HepG2 (cell line): ENCODE results near the gene DSCAML1. TPM values are rescaled to one million over a fixed set of nuclear protein-coding genes. Genes with fewer than 3 reads are reported as not detected.

Experiments
- ARID3A ChIP-seq: IDR thresholded peaks from 2 replicates; pipeline ENCODE4 v1.6.1; 2012; ENCODE audit warnings: low read depth, low read length, improper control_type of control experiment
- ETV6 ChIP-seq: sonication (generic); formaldehyde crosslinking; conservative IDR thresholded peaks from 2 replicates; pipeline ENCODE4 v1.4.0; 2020; ENCODE audit warnings: missing genetic modification reagents
- HNRNPLL ChIP-seq: fragments of 200-400 bp; formaldehyde crosslinking; IDR thresholded peaks from 2 replicates; pipeline ENCODE4 v1.6.1; 2017; ENCODE audit warnings: mild to moderate bottlenecking, low read depth, low read length; ENCODE audit not compliant: poor library complexity, severe bottlenecking
- NKX3-1 ChIP-seq: sonication (generic); formaldehyde crosslinking; IDR thresholded peaks from 2 replicates; pipeline ENCODE4 v1.5.0; 2020; ENCODE audit warnings: missing genetic modification reagents
- SAP130 ChIP-seq: IDR thresholded peaks from 2 replicates; pipeline ENCODE4 v1.6.1; 2016; ENCODE audit warnings: low read depth
- TOPORS ChIP-seq: sonication (generic); formaldehyde crosslinking; IDR thresholded peaks from 2 replicates; pipeline ENCODE4 v1.8.0; 2023; ENCODE audit warnings: mild to moderate bottlenecking, missing genetic modification reagents
- ZBTB20 ChIP-seq: sonication (generic); formaldehyde crosslinking; IDR thresholded peaks from 2 replicates; pipeline ENCODE4 v1.8.1; 2023; ENCODE audit warnings: missing genetic modification reagents, low read depth, mild to moderate bottlenecking, borderline replicate concordance
- ZFP1 ChIP-seq: IDR thresholded peaks from 2 replicates; pipeline ENCODE4 v1.6.1; 2016
- ZNF484 ChIP-seq: sonication (generic); formaldehyde crosslinking; IDR thresholded peaks from 2 replicates; pipeline ENCODE4 v1.5.1; 2020; ENCODE audit warnings: mild to moderate bottlenecking, low read depth, missing genetic modification reagents, borderline replicate concordance
- ZNF546 ChIP-seq: sonication (generic); formaldehyde crosslinking; conservative IDR thresholded peaks from 2 replicates; pipeline ENCODE4 v1.8.1; 2023; ENCODE audit warnings: mild to moderate bottlenecking, missing genetic modification reagents
- ZNF773 ChIP-seq: sonication (generic); formaldehyde crosslinking; IDR thresholded peaks from 2 replicates; pipeline ENCODE4 v1.4.0; 2020; ENCODE audit warnings: missing genetic modification reagents, borderline replicate concordance
- polyA plus RNA-seq, 8 experiments: library from polyadenylated mRNA; depleted of rRNA in 3 of 8; stranded (reverse) in 7 of 8; unstranded in 1 of 8; fragments of >200 nt; fragmentation: Illumina TruSeq in 4 of 8; extraction: Trizol in 4 of 8; gene quantifications; 2 replicates each; pipeline versions ENCODE4 v1.2.1 to v1.2.3, GENCODE V29; 2011 to 2016; ENCODE audit warnings: low read depth in 4 of 8, missing spikeins in 1 of 8, mixed read lengths in 1 of 8; ENCODE audit not compliant: insufficient read depth in 1 of 8
- total RNA-seq, 5 experiments: library from RNA; depleted of rRNA; stranded (reverse); fragments of >200 nt; fragmentation: Illumina TruSeq; extraction: Trizol; gene quantifications; 2 replicates each; pipeline ENCODE4 v1.2.3, GENCODE V29; 2016; ENCODE audit warnings: low read depth in 1 of 5
- TF ChIP-seq, protein P1 (sequence below): sonication (generic); formaldehyde crosslinking; IDR thresholded peaks from 2 replicates; pipeline ENCODE4 v1.8.1; 2022; ENCODE audit warnings: mild to moderate bottlenecking, missing genetic modification reagents
- TF ChIP-seq, protein P2 (sequence below): sonication (generic); formaldehyde crosslinking; IDR thresholded peaks from 2 replicates; pipeline ENCODE4 v1.8.1; 2023; ENCODE audit warnings: mild to moderate bottlenecking, missing genetic modification reagents
- TF ChIP-seq, protein P3 (sequence below): sonication (generic); formaldehyde crosslinking; conservative IDR thresholded peaks from 2 replicates; pipeline ENCODE4 v1.4.0; 2020; ENCODE audit warnings: mild to moderate bottlenecking, missing genetic modification reagents, moderate library complexity
- TF ChIP-seq, protein P4 (sequence below): sonication (generic); formaldehyde crosslinking; IDR thresholded peaks from 2 replicates; pipeline ENCODE4 v1.4.0; 2020; ENCODE audit warnings: missing genetic modification reagents, low read depth, mild to moderate bottlenecking, borderline replicate concordance
- TF ChIP-seq, protein P5 (sequence below): sonication (generic); formaldehyde crosslinking; IDR thresholded peaks from 2 replicates; pipeline ENCODE4 v1.5.0; 2020; ENCODE audit warnings: mild to moderate bottlenecking, missing genetic modification reagents

The DSCAML1 gene
- total and polyA plus RNA-seq, 2 of the 13 experiments (the other 11 are each of a cell fraction or from before 2014, with no cell fraction given), result 0.29 to 0.40 TPM

DNA sequence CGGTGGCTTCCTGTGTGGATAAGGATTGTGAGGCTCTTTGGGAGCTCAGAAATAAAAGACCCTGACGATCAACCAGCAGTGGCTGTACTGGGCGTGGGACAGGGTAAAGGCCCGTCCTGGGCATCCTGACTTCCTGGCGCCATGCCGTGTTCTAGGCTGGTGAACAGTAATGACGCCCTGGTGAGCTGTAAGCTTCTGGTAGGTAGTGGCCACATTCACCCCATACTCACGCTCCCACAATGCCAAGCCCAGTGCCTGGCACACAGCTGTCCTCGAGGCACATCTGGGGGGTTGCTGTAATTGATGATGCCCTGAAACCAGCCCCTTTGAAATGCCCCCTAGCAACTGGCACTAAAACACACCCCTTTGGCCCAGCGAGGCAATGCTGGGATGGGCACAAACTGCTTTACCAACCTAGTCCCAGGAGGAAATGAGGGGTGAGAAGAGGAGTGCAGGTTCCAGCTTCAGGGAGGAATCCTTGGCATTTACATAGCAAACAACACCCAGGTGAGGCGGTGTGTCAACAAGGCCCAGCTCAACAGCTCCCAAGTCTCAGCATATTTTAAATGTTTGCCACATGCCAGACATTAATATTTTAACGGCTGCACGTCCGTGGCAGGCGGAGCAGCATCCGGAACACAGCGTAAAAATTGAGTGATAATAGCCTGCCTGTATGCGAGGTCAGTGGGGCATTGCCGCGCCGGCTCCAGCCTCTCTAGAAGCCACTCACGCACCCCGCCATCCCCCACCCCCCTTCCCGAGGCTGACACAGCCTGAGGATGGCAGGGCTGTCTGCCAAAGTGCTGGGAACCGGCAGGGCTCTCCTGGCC is 79.3 kb downstream of the DSCAML1 start (continued):
- TF ChIP-seq, protein P1, sequence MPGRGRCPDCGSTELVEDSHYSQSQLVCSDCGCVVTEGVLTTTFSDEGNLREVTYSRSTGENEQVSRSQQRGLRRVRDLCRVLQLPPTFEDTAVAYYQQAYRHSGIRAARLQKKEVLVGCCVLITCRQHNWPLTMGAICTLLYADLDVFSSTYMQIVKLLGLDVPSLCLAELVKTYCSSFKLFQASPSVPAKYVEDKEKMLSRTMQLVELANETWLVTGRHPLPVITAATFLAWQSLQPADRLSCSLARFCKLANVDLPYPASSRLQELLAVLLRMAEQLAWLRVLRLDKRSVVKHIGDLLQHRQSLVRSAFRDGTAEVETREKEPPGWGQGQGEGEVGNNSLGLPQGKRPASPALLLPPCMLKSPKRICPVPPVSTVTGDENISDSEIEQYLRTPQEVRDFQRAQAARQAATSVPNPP, result no peak
- TF ChIP-seq, protein P2, sequence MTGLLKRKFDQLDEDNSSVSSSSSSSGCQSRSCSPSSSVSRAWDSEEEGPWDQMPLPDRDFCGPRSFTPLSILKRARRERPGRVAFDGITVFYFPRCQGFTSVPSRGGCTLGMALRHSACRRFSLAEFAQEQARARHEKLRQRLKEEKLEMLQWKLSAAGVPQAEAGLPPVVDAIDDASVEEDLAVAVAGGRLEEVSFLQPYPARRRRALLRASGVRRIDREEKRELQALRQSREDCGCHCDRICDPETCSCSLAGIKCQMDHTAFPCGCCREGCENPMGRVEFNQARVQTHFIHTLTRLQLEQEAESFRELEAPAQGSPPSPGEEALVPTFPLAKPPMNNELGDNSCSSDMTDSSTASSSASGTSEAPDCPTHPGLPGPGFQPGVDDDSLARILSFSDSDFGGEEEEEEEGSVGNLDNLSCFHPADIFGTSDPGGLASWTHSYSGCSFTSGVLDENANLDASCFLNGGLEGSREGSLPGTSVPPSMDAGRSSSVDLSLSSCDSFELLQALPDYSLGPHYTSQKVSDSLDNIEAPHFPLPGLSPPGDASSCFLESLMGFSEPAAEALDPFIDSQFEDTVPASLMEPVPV (CRISPR knock-in tag), result no peak
- TF ChIP-seq ZNF546 (CRISPR knock-in tag), result no peak
- TF ChIP-seq ZNF484 (CRISPR knock-in tag), result no peak
- no peak for TF ChIP-seq ARID3A
- no peak for TF ChIP-seq NKX3-1 (CRISPR knock-in tag)
- TF ChIP-seq TOPORS (CRISPR knock-in tag), result no peak
- TF ChIP-seq HNRNPLL, result no peak
- TF ChIP-seq, protein P3, sequence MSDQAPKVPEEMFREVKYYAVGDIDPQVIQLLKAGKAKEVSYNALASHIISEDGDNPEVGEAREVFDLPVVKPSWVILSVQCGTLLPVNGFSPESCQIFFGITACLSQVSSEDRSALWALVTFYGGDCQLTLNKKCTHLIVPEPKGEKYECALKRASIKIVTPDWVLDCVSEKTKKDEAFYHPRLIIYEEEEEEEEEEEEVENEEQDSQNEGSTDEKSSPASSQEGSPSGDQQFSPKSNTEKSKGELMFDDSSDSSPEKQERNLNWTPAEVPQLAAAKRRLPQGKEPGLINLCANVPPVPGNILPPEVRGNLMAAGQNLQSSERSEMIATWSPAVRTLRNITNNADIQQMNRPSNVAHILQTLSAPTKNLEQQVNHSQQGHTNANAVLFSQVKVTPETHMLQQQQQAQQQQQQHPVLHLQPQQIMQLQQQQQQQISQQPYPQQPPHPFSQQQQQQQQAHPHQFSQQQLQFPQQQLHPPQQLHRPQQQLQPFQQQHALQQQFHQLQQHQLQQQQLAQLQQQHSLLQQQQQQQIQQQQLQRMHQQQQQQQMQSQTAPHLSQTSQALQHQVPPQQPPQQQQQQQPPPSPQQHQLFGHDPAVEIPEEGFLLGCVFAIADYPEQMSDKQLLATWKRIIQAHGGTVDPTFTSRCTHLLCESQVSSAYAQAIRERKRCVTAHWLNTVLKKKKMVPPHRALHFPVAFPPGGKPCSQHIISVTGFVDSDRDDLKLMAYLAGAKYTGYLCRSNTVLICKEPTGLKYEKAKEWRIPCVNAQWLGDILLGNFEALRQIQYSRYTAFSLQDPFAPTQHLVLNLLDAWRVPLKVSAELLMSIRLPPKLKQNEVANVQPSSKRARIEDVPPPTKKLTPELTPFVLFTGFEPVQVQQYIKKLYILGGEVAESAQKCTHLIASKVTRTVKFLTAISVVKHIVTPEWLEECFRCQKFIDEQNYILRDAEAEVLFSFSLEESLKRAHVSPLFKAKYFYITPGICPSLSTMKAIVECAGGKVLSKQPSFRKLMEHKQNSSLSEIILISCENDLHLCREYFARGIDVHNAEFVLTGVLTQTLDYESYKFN, result no peak
- TF ChIP-seq, protein P4, sequence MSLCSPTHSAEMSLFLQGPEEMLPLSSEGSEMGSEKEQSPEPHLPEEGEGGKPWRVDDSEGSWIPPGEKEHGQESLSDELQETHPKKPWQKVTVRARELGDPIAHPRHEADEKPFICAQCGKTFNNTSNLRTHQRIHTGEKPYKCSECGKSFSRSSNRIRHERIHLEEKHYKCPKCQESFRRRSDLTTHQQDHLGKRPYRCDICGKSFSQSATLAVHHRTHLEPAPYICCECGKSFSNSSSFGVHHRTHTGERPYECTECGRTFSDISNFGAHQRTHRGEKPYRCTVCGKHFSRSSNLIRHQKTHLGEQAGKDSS, result no peak
- TF ChIP-seq ZBTB20 (CRISPR knock-in tag), result no peak
- no peak for TF ChIP-seq SAP130
- TF ChIP-seq ZNF773 (CRISPR knock-in tag), result no peak
- no peak for TF ChIP-seq ETV6 (CRISPR knock-in tag)
- no peak for TF ChIP-seq ZFP1
- TF ChIP-seq, protein P5, sequence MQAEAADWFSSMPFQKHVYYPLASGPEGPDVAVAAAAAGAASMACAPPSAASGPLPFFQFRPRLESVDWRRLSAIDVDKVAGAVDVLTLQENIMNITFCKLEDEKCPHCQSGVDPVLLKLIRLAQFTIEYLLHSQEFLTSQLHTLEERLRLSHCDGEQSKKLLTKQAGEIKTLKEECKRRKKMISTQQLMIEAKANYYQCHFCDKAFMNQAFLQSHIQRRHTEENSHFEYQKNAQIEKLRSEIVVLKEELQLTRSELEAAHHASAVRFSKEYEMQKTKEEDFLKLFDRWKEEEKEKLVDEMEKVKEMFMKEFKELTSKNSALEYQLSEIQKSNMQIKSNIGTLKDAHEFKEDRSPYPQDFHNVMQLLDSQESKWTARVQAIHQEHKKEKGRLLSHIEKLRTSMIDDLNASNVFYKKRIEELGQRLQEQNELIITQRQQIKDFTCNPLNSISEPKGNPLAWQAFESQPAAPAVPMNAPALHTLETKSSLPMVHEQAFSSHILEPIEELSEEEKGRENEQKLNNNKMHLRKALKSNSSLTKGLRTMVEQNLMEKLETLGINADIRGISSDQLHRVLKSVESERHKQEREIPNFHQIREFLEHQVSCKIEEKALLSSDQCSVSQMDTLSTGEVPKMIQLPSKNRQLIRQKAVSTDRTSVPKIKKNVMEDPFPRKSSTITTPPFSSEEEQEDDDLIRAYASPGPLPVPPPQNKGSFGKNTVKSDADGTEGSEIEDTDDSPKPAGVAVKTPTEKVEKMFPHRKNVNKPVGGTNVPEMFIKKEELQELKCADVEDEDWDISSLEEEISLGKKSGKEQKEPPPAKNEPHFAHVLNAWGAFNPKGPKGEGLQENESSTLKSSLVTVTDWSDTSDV (CRISPR knock-in tag), result no peak
